GM19324 (cell line): ENCODE data around the gene SPX.
A peak's percentile ranks its signal among the peaks of the same experiment; 100 is the strongest.

ENCODE experiments used
- ATAC-seq: cut with Tn5 transposase; IDR thresholded peaks from one replicate; pipeline ENCODE4 v1.9.1; 2021; ENCODE audit warnings: mild to moderate bottlenecking, moderate library complexity; ENCODE audit not compliant: unreplicated experiment, low FRiP score

The SPX gene, protein sequence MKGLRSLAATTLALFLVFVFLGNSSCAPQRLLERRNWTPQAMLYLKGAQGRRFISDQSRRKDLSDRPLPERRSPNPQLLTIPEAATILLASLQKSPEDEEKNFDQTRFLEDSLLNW

DNA sequence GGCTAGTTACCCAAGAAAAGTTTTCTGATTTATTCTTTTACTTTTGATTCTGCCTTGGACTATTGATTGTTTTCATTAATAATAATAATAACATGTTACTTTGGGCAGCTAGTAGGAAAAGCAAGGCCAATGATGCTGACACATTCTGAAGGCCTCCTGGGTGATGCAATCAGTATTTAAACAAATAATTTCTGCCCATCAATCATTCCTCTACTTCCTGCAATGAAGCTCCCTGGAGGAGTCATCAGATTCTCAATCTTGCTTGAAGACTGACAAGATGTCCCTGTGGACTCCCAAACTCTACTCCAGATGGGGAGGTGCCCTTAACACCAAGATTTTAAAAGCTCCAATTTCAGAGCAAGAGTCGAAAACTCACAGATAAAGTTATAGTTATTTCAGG lies at the start of gene SPX:
SPX (plus strand) TSS at position 244 of the 400 bp plus-strand sequence. CDS start 177 bp downstream, outside the sequence.
- ATAC-seq = no peak

DNA sequence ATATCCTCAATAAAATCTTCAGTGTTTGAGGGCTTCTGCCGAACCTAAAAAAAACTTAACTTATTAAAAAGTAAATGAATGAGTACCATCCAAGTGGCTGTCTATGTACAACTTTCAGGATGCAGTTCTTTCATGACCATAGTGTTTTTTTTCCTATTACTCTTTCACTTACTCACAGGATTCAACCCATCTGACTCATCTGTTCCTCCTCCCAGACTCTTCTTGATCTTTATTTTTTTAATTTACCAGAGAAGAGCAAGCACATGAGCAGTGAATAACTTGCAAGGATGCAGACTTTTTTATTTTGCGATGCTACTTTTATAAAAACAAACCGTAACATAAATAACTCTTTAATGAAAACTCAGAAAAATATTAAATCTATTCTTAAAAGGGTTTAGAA lies 49.1 kb upstream of the SPX start:
- ATAC-seq = no peak

DNA sequence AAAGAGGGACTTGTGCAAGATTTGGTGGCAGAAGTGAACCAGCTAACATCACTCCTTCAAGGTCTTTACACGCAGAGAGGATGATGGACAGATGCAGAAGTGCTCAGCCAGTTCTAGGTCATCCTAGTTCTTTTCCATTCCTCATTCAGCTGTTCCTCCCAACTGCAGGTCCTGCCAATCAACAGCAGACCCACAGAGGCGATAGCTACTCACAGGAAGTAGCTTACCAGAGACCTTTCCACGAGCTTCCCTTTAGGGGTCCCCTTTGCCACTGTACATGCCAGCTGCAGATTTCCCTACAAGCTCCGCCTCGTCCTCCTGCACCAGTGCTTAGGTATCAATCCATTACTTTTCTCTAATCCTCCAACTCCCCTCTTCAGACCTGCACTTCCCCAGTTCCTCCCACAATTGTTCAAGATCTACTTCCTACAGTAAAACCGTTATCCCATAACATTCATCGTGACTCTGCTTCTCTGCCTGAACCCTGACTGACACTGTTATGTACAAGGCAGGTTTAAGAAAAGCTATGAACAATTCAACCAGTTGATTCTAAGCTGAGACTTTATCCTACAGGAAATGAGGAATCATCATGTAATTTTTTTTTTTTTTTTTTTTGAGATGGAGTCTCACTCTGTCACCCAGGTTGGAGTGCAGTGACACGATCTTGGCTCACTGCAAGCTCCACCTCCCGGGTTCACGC lies 47.2 kb upstream of the SPX start:
- ATAC-seq = no peak

DNA sequence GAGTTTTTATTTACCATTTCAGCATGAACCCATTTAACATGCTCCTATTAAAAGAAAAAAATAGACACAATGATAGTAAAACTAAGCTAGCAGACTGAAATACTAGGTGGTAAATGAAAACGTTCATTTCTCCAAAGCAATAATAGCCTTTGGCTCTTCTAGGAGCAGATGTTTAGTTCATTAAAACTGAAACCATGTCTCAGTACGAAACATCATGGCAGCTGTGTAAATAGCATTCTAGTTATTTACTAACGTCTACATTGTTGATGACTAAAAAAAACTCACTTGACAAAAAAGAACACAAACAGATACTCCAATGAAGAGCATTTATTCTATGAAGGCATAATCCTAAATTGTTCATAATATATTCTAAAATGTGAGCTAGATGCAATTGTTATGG lies 42.6 kb upstream of the SPX start:
- peak; percentile 72 for ATAC-seq

DNA sequence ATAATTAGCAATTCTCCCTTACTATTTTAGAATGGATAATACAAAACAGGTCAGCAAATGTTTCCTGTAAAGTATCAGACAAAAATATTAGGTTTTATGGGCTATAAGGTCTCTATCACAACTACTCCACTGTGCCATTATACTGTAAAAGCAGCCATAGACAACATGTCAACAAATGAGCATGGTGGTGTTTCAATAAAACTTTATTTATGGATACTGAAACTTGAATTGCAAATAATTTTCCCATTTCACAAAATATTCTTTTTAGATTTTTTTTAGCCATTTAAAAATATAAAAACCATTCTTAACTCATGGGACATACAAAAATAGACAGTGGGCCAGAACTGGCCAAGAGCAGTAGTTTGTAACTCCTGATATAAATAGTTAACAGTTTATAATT lies 40.1 kb upstream of the SPX start:
- no peak for ATAC-seq

DNA sequence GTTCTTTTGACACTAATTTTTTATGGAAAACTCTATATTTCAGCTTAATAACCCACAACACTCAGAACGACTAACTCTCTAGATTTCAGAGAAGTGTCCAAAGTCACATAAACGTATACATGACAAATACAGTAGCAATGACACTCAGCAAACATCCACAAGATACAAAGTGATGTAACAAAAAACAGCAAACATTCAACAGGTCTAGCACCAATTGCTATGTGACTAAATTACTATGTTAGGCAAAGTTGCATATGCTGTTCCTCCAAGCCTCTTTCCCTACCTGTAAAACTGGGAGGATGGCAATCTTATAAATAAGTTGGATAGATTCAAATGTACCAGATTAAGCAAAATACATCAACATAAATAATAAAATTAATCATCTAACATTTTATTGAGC lies 26.3 kb upstream of the SPX start:
- no peak for ATAC-seq

DNA sequence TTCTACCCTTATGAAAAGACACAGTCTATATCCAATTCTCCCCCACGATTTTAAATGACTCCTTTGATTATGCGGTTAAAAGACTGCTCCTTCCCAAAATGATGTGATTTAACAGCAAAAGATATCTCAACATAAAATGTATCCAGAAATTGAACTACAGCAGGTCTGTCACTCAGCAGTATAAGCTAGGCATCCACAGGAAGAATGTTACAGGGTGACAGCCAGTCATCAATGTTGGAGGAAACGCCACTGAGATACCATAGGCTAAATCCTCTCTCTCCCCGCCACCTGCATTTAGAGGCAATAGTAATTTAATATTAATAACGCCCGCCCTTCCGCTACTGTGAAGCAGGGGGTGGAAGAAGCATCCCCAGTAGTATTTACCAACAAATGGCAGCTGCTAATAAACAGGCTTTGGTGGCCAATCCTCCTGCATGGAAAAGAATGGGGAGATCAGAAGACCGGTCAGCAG lies 25.3 kb upstream of the SPX start:
- no peak for ATAC-seq

DNA sequence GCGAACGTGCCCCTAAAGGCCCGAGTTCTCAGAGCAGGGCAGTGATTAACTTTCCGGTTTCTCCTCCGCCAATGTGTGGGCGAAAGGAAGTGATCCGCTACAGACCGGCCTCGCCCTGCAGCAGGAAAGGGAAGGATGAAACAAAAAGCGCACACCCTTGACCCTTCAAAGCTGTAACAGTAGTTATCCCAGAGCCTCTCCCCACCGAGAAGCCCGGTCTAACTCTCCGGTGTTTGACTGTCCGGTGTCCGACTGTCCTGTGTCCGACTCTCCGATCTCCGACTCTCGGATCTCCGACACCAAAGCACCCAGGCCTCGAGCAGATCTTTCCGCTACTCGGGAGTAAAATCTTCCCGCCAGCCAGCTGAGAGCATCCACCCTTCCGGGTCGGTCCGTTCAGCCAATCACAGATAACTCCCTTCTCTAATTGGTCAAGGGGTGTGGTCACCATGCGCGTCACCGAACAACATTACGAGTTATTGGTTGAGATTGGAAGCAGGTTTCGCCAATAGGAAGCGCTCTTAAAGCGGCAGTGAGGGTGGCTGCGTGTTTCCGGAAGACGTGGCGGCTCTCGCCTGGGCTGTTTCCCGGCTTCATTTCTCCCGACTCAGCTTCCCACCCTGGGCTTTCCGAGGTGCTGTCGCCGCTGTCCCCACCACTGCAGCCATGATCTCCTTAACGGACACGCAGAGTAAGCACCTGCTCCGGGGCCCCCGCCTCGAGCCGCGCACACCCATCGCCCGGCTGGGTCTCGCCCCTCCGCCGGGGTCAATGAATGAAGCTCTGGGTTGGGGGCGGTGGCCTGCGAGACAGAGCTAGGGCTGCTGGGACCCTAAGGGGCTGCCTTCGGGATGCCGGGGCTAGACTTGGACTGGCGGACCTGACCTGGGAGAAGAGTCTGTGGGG lies 24.6 kb upstream of the SPX start, which contains the start of the genes GOLT1B and RECQL:
GOLT1B (plus strand) TSS at position 532 of the 906 bp plus-strand sequence; CDS start at position 667, 135 bp downstream.
RECQL (minus strand) TSS at position 378 of the 906 bp plus-strand sequence. CDS start 2,065 bp downstream, outside the sequence.
- peak; percentile 100 for ATAC-seq

DNA sequence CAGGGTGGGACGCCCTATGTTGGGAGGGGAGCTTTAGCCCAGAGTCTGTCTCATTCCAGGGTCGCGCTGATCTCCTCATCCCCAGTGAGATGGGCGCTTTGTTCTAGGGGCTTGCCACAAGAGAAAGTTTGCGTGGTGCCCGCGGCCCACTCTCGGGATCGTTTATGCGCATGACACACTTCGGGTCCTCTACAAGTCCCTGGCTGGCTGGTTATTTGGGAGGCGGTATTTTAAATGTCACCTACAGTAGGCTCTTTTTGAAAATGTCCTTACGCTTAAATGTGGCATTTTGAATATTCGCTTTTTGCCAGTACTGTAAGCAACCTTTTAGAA lies 24.0 kb upstream of the SPX start:
- no peak for ATAC-seq

DNA sequence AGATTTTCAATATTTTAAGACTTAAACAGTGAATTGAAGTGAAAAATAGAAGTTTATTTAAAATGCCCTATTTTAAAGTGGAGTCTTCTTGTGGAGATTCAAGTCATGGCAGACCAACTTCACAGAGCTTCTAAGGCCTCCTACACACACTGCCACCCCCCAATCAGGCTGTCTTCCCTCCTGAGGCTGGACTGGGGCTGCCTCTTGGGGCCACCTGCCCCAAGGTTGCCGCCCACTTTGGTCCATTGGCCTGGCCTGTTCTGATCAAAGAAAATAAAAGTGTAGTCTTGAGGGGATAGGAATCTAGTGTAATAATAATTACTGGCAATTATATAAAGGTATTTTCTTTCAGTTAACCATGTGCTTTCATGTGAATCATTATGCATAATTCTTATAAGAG lies 23.2 kb upstream of the SPX start:
- ATAC-seq = no peak

DNA sequence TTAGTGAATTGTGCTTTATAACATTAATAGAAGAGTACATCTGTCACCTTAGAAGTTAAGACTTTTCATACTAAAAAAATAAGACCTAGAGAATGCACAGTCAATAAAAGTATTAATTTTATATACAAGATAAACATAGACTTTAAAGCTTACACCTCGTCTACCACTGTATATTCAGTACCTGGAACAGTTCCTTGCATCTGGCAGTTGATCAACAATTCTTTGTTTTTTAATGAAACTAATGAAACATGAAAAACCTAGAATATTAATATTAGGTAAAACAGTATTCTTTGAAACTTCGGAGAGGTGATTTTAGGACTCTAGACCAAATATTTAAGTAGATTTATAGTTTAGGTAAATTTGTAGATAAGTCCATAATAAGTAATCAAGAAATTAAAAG lies 20.2 kb upstream of the SPX start:
- no peak for ATAC-seq

DNA sequence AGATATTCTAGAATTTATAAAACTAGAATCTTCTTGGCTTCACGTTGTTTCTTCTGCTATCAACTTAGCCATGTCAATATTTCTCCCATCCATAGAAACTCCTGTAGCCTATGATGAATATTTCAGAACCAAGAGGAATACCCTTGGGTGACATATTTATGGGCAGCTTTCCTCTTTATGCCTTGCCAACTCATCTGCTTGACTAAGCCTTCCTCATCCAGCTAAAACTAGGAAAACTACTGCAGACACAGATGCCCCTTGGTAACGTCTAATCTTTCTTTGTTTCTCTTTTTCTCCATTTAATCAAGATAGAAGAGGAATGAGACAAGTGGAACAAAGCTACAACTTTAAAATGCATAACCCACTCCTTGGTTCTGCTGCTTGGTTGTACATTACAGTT lies 18.2 kb upstream of the SPX start:
- ATAC-seq = no peak

DNA sequence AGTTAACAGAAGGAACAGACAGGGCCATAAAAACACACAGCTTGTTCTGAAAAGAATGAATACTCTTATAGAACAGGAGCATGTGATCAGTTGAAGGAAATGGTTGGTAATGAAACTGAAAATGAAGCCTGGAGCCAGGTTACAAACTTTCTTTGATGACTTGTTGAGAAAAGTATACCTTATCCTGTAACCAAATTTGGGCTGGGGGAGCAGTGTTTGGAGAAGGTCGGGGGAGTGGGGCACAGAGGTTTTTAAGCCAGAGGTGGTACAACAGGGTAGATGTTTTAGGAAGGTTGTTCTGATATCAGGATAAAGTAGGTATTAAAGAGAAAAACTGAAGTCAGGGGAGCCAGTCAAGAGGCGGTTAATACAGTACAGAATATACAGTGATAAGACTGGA lies 16.3 kb upstream of the SPX start:
- ATAC-seq = peak; percentile 95

DNA sequence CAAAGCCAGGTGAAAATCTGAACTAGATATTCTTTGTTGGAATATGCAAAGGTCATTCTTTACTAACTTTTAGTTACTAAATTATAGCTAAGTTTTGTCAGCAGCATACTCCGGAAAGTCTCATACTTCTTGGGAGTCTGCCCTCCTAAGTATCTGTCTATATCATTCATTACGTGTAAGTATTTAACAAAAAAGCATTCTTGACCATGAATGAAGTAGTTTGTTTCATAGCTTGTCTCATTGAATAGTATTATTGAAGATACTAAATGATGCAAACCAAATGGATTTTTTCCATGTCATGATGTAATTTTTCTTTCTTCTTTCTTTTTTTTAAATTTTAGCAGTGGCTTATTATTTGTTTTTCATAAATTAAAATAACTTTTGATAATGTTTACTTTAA lies 9.8 kb upstream of the SPX start:
- no peak for ATAC-seq

DNA sequence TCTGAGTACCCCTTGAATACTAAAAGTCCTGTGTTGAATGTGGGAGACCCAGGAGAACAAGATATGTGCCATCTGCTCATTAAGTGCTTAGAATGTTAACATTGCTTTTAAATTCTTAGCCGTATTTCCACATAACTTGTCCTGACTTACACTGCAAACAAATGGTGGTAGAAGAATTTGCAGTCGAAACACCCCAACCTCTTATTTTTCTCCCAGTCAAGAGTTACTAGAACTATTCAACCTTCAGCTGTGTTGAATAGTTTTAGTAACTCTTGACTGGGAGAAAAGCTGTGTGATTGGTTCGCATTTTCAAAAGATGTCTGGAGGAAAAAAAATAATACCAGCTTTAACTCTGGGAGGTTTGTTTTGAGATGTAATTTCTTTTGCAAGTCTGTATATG lies 7.6 kb upstream of the SPX start:
- ATAC-seq = no peak

DNA sequence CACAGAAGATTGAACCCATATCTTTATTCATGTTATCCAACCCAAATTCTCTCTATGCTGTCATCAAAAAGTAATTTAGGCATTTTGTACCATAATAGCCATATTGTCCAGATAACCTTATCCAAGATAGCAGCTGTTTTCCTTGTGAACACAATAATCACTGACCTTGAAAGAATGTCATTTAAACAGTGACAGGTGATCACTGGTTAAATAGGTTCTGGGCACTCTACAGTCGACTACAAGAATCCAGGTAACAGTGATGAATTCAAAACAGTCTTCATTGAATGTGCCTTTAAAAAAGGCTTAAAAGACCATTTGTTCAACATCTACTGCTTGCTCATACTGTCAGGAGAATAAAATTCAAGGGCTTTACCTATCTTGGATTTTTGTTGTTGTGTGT lies 4.6 kb upstream of the SPX start:
- no peak for ATAC-seq

DNA sequence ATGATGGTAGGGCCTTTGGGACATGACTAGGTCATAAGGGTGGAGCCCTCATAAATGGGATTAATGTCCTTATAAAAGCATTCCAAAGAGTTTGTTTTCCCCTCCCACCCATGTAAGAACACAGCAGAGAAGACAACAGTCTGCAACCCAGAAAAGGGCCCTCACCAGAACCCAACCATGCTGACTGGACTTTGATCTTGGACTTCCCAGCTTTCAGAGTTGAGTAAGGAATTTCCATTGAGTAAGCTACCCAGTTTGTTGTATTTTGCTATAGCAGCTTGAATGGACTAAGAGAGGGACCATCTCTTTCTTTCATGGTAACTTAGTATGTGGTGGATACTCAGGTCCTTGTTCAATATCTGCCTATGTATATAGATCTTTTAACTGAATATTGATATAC lies 2.9 kb upstream of the SPX start:
- ATAC-seq = no peak

DNA sequence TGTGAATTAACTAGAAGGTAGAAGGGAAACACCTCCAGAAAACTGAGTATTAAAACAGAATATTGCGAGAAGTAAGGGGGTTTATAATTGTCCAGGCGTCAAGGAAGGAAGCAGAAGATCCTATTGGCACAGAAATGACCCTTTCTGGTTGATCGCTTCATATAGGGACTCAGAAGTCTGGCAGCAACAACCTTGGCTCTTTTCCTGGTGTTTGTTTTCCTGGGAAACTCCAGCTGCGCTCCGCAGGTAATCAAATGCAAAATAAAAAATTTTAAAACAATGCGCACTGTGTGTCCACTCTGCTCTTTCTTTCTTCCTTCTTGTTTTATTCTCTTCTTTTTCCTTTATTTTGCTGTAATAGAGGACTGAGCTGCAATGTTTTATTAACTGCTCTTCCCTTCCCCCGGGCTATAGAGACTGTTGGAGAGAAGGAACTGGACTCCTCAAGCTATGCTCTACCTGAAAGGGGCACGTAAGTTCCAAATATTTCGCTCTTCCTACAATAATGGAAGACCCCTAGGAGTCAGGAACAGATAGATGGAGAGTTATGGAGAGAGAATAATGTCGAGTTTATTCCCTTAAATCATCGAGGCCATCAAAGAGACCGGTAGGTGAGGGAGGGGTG lies 737 bp downstream of the SPX start:
- no peak for ATAC-seq

DNA sequence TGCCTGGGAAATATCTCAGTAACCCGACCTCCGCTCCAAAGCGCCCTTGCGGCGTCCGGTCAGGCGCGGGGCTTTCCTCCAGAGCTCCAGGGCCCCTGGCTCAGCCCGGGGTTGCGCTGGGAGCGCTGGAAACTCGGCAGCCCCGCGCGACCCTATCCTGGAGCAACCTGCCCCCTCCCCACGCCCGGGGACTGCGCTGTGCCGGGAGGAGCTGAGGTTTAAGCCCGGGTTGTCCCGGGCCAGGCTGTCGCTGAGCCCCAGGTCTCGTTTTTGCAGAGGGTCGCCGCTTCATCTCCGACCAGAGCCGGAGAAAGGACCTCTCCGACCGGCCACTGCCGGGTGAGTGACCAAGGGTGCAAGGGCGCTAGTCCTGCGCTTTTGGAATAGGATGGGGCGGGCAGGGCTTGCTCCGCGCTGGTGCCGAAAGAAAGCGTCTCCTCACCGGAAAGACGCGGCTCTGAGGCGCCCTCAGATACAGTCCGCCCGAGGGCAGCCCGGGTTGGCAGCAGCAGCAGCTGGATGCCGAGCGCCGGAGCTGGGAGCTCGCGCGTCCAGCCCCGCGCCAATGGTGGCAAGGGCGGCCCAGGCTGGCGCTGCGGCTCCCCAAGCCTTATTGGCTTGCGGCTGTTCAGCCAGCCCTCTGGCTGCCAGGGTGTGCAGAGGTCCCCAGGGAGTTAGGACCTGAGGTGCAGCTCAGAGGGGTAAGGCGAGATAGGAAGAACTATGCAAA lies 1.5 kb downstream of the SPX start:
- ATAC-seq = peak; percentile 100

DNA sequence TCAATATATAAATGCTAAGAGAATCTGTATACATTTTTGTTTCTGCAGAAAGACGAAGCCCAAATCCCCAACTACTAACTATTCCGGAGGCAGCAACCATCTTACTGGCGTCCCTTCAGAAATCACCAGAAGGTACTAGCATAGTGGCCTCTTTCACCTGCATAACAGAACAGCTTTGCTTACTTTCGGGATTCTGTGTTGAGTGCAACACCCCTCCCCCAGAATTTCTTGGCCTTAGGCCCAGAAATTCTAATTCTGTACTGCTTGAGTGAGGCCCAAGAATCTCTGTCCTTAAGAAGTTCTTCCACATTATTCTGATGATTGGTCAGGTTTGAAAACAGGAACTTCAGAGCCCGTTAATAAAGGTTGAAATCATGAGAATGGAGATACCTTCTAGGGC lies 2.9 kb downstream of the SPX start:
- no peak for ATAC-seq
